M059J (cell line): ENCODE measurements around the gene SUN1. TPM values are rescaled to one million over a fixed set of nuclear protein-coding genes. Genes with fewer than 3 reads are reported as not detected.

ENCODE experiments used
- DNase-seq: peaks from one replicate; pipeline ENCODE4 v3.0.0-alpha.2; 2012; ENCODE audit warnings: low read depth
- total RNA-seq: library from RNA; depleted of rRNA; stranded (reverse); fragments of >200 nt; shearing (Covaris generic); gene quantifications from 2 replicates; pipeline ENCODE4 v1.2.3, GENCODE V29; 2014

The SUN1 gene
- total RNA-seq, 1 experiment from 2014 or later: 169 TPM

DNA sequence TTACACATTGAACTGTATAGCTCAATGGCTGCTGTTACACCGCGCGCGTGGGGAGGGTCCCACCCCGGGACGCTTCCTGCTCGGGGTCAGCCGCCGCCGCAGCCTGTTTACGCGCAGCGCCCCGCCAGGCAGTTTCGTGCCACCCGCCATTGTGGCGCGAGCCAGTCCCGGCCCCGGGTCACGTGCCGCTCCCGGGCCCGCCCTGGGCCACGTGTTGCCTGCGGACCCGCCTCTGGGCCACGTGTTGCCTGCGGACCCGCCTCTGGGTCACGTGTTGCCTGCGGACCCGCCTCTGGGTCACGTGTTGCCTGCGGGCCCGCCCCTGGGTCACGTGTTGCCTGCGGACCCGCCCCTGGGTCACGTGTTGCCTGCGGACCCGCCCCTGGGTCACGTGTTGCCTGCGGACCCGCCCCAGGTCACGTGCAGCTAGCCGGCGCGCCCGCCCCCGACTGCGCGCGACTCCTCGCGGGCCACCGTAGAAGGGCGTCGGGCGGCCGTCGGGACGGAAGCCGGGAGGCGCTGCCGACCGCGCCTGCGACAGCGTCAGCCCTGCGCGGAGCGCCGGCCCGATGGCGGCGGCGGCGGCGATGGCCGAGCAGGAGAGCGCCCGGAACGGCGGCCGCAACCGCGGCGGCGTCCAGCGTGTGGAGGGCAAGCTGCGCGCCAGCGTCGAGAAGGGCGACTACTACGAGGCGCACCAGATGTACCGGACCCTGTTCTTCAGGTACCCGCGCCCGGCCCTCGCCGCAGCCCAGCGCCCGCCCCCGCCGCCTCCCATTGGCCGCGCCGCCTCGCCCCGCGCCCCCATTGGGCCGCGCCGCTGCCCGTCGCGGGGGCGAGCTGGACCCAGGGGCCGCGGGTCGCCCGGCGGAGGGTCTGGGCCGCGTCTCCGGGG is 44.0 kb downstream of the SUN1 start, which contains the start of gene GET4:
GET4 (plus strand) TSS at position 478 of the 895 bp plus-strand sequence; CDS start at position 570, 92 bp downstream.
- peak; percentile 85 for DNase-seq

- peak; percentile 48 for DNase-seq
Observed at GRCh38 chr7:876972-877311, 44.7 kb downstream of the SUN1 start.

DNA sequence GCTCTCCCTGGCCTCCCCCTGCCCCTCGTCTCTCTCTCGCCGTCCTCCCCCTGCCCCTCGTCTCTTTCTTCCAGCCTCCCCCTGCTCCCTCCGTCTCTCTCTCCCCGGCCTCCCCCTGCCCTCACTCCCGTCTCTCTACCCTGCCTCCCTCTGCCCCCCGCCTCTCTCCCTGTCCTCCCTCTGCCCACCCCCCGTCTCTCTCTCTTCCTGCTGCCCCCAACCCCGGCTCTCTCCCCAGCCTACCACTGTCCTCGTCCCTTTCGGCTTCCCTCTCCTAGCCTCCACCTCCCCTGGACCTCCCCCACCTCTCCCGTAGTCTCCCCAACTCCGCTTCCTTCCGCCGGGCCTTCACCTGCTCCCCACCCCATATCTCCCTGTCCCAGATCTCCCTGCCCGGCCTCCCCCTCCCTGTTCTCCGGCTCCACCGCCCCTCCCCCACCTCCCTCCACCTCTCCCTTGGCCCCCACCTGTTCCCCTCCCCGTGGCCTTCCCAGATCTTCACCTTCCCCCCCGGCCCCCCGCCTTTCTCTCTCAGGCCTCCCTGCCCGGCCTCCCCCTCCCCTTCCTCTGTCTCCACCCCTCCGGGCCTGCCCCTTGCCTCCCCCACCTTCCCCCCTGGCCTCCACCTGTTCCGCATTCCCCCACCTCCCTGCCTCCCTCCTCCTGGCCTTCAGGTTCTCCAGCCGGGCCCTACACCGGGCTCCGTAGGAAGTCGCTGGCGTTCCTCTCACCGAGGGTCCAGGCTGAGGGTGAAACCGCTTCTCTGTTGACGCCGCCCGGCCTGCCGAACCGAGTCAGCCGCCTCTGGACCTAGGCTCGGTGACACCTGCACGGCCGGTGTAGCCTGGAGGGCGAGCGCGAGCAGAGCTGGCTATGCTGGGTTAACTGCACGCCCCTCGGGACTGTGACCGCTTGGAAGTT is 45.3 kb downstream of the SUN1 start:
- no peak for DNase-seq

DNA sequence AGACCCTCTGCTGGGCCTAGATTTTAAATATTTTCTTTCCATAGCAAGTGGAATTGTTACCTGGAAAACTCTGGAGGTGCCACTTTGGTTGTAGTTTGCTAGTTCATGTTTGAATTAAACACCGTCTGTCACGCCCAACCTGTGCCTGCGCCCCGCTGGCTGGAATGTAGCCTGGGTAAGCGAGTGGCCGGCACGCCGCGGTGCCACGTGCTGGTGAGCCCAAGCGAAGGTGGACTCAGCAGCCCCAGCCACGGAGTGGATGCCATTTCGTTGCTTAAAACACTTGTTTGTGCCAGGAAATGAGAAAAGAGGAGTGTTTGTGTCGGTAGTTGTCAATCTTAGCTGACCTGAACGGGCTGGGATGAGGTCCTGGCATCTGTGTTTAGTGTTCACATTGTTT is 46.8 kb downstream of the SUN1 start:
- no peak for DNase-seq

DNA sequence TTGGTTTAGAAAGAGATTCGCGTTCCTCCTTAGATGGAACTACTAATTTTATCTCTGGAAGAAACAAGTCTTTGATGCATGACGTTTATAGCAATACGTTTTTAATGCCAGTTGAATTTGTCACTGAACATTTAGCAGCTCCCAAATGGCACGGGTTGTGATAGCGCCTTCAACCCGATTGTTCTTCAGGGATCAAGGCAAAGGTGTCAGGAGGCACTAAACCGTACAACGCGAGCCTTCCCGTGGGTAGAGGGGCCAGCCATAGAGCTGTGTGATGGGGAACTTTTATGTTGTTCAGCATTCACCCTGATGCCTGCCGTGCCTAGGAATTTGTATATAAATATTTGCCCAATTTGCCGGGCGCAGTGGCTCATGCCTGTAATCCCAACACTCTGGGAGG is 47.4 kb downstream of the SUN1 start:
- no peak for DNase-seq

DNA sequence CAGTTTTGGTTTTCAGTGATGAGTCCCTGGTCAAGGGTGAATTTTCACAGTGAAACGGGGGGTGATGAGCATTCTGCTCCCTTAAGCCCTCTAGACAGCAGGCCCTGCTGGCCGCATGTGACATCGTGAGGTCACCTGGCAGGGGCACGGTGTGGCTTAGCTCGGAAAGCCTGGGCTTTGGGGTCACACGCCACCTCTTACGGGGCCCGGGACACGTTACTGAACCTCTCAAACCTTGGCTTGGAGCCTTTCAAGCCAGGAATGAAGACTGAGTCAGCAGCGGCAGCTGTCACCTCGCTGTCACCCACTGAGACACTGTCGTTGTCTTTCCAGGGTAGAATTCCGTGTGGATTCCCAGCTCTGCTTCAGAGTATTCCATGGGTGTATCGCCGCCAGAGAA is 48.2 kb downstream of the SUN1 start:
- no peak for DNase-seq

DNA sequence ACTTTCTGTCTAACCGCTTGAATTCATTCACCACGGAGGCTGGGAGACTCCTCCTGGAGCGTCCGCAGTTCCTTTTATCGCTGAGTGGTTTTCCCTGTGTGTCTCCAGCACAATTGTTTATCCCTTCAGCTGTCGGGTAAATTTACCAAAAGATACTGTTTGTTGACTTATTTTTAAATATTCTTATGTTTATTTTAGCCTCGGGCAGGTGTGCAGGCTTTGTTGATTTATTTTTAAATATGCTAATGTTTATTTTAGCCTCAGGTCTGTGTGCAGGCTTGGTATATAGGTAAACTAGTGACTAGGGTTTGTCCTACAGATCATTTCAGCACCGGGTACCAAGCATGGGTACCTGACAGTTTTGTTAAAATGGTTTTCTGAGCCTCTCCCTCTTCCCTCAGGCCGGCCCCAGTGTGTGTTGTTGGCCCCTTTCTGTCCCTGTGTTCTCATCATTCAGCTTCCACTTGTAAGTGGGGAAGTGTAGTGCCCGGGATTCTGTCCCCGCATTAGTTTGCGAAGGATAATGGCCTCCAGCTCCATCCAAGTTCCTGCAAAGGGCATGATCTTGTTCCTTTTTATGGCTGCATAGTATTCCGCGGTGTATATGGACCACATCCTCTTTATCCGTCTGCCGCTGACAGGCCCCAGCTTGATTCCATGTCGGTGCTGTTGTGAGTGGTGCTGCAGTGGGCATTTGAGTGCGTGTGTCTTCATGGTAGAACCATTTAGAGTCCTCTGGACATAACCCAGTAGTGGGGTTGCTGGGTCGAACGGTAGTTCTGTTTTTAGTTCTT is 49.4 kb downstream of the SUN1 start:
- DNase-seq: no peak

DNA sequence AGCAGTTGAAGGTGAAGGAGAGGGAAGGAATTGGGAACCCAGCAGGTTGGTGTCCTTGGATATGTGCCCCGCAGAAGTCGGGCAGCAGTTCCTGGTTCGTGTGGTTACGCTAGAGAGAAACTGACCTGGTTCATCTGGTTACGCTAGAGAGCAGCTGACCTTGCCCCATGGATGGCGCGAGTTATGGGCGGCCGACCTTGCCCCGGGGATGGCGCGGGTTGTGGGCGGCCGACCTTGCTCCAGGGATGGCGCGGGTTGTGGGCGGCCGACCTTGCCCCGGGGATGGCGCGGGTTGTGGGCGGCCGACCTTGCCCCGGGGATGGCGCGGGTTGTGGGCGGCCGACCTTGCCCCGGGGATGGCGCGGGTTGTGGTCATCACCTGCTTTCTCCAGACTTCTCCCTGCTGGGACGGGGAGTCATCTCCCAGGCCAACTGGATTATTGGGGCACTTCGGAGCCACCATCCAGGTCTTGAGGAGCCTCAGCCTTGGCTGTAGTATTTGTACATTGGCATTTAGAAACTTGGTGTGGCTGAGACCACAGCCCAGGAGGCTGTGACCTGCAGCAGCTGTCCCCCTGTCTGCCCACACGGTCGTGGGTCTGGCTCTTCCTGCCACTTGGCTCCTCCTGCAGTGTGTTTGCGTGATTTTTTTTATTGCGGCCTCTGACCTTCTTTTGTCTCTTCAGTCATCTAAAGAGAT is 50.2 kb downstream of the SUN1 start:
- no peak for DNase-seq

GRCh38 chr7:883055-884021 is 51.1 kb downstream of the SUN1 start:
- no peak for DNase-seq

GRCh38 chr7:884191-885003 is 52.1 kb downstream of the SUN1 start:
- no peak for DNase-seq

DNA sequence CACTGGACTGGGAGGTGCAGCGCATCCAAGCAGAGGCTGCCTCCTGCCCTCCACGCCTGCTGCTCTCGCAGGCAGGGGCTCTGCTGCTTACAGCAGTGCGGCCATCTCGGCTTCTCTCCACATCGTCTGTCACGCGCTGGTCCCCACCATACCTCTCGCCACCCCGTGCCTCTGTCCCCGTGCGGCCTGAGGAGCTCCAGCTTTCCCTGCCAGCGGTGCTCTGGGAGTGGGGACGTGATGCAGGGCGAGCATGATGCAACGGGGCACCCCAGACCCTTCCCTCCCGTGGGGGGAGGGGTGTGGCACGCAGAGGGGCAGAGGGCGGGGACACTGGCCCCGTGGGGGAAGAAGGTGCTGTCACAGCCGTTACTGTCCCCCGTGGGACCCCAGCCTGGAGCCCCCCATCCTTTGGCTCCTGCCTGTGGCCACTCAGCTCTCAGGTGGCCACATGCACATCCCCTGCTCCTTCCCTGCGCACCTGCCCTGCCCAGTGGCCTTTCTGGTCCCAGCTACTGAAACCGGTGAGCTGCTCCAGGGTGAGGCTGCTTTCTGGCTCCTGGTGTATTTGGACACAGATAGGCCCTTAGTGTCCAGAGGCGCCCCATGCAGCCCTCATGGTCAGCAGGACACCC is 53.1 kb downstream of the SUN1 start:
- DNase-seq: no peak

- no peak for DNase-seq
Observed at GRCh38 chr7:885893-886625, 53.8 kb downstream of the SUN1 start.

DNA sequence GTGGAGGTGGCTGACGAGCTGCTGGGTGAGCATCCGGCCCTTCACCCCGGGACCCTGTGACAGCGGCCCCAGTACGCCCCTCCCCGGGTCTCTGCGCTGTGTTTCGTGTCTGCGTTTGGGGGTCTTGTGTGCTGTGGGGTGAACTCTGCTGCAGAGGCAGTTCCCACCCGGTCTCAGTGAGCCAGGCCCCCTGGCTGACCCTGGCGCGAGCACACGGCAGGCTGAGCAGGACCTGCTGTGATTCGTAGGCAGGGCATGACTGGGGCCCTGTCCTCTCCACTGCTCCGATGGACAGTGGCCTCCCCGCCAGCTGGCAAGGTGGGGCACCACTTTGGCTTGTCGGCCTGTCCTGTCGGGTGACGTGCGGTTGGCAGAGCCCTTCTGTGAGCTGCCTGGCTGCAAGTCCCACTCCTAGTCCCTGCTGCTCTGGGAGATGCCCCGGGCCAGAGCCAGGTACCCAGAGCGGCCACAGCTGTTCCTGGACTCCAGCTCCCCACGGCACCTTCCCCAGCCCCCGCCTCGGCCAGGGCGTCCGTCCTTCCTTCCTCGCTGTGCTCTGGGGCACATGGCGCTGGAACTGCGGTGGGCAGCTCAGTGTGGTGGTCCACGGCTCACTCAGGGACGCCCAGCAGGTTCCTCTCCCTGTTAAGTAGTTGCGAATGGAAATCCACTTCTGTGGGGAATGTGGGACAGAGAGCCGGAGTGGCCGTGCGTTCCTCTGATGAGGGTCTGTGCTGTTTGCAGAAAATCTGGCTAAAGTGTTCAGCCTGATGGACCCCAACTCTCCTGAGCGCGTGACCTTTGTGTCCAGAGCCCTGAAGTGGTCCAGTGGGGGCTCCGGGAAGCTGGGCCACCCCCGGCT is 54.6 kb downstream of the SUN1 start:
- DNase-seq: no peak

DNA sequence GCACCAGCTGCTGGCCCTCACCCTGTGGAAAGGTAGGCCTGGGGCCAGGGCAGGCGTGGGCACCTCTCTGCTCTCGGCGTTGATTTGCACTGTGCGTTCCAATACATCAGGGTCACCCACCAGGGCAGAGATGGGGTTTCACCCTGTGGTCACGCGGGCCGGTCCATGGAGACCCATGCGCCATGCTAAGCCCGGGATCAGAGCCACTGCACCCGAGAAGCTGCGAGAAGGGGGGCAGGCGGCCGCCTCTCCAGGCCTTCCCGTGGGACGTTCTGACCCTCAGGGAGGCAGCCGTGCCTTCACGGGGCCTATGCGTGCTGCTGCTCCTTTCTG is 55.2 kb downstream of the SUN1 start:
- no peak for DNase-seq

DNA sequence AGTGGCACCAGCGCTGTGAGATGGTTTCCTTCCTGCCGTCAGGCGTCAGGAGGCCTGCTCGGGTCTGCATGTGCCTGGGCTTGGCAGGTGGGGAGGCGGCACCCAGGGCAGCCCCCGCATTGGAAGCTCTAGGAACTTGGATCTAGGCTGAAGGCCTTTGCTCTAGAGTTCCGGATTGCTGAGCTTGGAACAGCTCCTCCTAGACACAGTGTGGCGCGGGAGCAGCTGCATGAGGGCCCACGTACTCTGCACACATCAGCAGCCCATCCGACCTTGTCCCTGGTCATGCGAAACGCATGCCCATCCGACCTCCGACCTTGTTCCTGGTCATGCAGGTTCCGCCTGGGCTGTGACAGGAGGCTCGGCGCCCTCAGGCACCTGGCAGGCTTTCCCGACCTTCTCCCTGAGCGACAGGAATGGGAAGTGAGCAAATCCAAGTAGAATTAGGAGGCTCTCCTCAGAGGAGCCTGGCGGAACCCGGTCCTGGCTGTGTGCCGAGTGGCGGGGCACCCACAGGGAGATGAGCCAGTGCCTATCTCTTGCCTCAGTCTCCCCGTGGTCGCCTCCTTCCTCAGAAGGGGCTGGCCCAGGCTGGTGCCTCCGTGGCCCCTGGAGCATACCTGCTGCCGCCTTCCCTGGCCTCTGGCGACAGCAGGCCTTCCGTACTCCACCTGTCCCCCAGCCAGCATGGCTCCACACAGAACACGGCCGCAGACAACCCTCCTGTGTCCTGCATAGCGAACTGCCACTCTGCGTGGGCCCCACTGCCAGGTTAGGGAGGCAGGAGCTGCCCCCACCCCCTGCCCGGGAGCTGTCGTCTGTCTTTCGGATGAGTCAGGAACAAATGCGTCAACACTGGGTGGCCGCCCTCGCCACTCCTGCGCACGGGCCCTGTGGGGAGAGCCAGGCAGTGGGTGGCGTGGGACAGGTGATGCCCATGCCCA is 56.1 kb downstream of the SUN1 start:
- DNase-seq: no peak

- no peak for DNase-seq
Observed at GRCh38 chr7:889025-889390, 56.7 kb downstream of the SUN1 start.
